Fibroblast of peridontal ligament (primary cell): ENCODE data around the gene ID1.
"Not testable (repeated sequence)": the region's sequence is repeated elsewhere in the genome, so short reads cannot be mapped to it uniquely, and the experiment has no call there.

Experiments used
- DNase-seq: peaks from one replicate; pipeline ENCODE4 v3.0.0-alpha.2; 2010; ENCODE audit errors: extremely low read depth

ID1 gene

GRCh38 chr20:31573555-31574321, 31.4 kb upstream of the ID1 start:
- DNase-seq: no peak

DNA sequence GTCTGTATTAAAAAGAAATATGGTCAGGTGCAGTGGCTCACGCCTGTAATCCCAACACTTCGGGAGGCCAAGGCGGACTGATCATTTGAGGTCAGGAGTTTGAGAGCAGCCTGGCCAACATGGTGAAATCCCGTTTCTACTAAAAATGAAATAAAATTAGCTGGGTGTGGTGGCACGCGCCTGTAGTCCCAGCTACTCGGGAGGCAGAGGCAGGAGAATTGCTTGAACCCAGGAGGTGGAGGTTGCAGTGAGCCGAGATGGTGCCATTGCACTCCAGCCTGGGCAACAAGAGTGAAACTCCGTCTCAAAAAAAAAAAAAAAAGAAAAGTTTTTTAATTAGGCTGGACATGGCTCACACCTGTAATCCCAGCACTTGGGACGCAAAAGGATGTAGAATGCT, 30.1 kb upstream of the ID1 start:
- DNase-seq: not testable (repeated sequence)

- no peak for DNase-seq
Measured at GRCh38 chr20:31576751-31577150, 28.3 kb upstream of the ID1 start.

DNA sequence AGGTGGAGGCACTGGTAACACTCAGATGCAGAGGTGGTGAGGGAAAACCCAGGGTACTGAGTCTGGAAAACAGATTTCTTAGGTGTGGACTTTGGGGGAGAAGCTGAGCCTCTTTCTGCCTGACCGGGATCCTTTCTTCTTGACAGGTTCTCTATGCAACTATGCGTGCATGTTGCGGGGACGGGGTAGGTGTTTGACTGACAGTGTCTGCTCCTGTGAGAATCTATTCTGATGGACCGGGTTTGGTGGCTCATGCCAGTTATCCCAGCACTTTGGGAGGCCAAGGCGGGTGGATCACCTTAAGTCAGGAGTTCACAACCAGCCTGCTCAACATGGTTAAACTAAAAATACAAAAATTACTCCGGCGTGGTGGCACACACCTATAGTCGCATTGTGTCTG, 27.9 kb upstream of the ID1 start:
- no peak for DNase-seq

- DNase-seq: no peak
Measured at GRCh38 chr20:31578448-31579138, 26.5 kb upstream of the ID1 start.

DNA sequence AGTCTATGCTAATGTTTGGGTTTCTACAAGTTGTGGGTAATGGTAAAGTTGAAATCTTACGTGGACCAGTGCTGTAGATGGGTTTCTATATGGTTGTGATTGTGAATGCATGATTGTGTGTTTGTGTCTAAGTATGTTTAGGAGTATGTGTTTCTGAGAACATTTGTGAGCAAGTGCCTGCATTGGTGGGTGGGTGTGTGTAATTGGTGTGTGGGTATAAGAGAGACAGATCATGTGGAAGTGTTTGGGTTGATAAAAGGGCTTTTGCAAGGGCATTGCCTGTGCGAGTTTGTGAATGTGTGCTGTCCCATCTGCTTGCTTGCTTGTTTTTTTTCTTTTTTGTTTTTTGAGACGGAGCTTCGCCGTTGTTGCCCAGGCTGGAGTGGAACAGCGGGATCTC, 25.8 kb upstream of the ID1 start:
- no peak for DNase-seq

- DNase-seq: not testable (repeated sequence)
Measured at GRCh38 chr20:31579941-31580651, 25.0 kb upstream of the ID1 start.

DNA sequence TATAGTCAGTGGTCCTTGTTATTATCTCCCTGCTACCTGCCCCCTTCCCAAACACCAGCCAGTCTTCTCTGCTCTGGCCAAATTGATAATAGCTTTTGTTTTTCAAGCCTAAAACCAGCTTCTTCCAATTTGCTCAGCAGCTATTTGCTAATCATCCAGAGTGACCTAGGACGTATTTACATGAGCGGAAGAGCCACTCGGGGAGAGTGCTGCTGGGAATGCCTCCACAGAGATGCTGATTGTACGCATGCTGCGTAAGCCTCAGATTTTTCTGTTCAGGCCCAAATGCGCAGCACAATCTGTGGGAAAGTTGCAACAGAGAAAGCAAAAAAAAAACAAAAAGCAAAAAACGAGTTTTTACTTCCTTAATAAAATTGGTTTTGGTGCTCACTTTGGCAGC, 24.4 kb upstream of the ID1 start:
- DNase-seq: peak; percentile 55

DNA sequence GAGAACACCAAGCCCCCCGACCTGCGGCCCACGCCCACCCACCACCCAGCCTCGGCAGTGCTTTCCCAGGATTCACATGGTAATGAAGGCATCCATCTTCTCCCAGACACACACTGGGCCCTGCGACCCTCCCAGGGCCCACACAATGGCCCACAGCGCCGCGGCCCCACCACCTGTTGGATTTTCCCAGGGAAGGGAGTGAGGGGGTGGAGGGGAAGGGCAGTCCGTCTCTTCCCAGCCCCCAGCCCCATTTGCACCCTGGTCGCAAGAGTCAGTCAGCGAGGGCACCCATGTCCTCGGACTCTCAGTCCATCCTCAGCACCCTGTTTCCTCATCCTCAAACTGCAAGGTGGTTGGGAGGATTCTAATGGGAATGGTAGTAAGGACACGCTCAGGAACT, 23.7 kb upstream of the ID1 start:
- DNase-seq: no peak

DNA sequence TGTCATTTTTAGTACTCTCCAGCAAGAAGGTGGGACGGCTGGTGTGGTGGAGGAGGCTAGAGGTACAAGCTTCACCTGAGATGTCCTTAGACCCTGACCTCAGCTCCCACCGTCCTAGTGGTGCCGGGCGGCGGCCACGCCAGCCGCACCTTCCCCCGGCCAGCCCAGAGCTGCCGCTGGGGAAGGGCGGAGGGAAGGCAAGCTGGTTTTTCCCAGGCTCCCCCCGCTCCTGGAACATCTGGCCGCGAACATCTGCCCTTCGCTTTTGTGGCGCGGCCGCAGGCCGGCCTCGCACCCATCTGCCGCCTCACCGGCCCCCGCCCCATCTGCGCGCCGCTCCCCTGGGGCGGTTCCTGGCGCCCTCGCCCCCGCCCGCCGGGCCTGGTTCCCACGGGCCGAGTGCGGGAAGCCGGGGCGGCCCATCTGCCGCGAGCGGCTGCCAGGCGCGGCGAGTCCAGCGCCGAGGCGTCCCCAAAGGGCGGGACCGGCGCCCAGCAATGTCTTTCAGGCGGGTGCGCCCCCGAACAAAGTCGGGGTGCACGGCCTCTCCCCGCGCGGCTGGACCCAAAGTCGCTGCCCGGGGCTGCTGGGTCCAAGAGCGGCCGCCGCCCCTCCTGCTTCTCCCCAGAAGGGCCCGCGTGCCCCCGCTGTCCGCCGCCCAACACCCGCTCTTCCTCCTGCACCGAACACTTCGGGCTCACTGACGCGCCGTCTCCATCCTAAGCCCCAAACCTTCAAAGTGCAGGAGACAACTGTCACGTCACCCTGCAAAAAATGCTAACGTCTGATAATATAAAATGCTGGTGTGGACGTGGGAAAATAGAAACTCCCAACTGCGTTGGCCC, 17.3 kb upstream of the ID1 start:
- no peak for DNase-seq

GRCh38 chr20:31590717-31591225, 14.3 kb upstream of the ID1 start:
- DNase-seq: no peak

GRCh38 chr20:31593221-31594001, 11.7 kb upstream of the ID1 start:
- DNase-seq: peak; percentile 55

GRCh38 chr20:31594002-31594557, 11.0 kb upstream of the ID1 start:
- DNase-seq: no peak

DNA sequence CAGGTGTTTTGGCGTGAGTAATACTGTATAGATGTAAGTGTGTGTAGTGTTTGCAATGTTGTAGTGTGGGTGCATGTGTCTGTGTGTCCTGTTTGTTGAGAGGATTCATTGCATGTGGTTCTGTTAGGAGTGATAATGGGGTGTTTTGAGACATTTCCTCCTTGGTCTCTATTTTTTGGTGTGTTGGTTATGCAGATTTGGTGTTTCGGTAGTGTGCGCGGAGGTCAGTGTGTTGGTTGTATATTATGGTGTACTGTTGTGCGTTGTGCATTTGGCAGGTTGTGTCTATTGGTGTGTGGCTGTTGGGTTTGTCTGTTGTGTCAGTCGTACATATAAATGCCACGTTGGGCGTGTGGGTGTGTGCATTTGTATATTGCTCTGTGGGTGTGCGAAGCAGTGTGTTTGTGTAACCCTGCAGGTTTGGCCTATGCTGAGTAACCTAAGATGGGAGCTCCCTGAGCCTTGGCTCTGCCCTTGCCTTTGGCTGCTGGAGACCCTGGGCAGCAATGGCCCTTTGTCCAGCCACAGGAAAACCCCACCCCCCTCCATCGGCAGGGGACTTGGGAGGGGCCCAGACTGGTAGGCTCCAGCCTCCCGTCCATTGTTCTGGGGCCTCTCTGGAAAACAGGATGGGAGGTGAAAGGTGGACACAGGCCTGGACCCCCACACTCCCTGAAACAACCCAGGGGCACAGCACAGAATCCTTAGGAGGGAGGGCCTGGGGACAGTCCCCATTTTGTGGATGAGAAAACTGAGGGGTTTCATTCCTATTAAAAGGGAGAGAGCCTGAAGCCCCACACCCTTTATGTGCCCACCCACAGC, 10.3 kb upstream of the ID1 start:
- DNase-seq: no peak

DNA sequence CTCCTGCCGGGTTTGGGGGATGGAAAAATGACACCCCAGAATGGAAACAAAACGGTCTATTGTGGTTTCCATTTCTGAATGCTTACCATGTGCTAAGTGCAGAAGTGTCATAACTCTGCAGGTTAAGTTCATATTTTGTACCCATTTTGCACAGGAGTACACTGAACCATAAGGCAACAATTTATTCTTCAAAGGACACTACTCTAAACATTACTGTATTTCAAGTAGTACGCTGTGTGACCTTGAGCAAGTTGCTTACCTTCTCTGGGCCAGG, 9.8 kb upstream of the ID1 start:
- DNase-seq: no peak

DNA sequence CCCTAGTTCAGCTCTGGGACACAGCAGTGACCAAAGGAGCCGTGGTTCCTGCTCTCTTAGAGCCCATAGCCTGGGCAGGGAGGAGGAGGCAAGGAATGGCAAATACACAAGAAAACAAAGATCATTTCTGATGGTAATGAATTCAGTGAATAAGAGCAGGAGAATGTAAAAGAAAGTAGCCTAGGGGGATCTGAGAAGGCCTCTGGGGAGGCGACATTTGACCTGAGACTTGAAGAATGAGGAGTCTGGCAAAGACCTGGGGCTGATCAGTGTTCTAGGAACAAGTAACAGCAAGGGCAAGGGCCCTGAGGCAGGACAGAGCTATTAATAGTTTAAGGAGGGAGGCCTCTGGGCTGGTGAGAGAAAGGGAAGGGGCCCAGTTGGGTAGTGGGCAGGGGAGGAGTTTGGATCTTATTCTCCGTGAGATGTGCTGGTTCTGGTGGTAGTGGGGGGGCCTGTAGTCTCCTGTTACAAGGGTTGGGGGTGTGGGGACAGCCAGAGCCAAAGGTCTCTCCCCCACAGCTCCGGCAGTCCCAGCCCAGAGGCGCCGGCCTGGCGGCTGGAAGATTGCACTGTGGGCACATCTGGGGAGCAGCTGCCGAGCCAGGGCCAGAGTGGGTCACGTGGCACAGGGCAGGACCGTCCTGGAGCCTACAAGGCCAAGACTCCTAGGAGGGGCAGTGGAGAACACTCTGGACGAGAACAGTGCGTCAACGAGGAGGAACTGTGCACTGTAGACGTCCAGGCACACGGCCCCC, 9.3 kb upstream of the ID1 start:
- peak; percentile 91 for DNase-seq

- not testable (repeated sequence) for DNase-seq
Measured at GRCh38 chr20:31596412-31596715, 8.7 kb upstream of the ID1 start.

- no peak for DNase-seq
Measured at GRCh38 chr20:31596831-31597480, 8.1 kb upstream of the ID1 start.

DNA sequence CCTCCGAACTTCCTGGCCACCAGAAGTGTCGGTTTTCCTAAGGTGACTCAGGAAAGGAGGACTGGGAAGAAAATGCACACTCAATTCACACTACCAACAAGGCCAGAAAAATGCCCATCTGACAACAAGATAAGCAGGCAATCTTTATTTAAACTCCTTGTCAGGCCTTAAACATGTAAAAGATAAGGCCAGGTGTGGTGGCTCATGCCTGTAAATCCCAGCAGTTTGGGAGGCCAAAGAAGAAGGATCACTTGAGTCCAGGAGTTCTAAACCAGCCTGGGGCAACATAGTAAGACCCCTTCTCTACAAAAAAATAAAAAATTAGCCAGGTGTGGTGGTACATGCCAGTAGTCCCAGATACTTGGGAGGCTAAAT, 7.6 kb upstream of the ID1 start:
- no peak for DNase-seq
